A673 (cell line): ENCODE data around the gene CTIF. TPM values are rescaled to one million over a fixed set of nuclear protein-coding genes. Genes with fewer than 3 reads are reported as not detected.

ENCODE experiments used
- BruUV-seq: library from RNA; stranded (reverse); fragments of 400-500 nt; replicated peaks from 2 replicates; lab custom pipeline; 2021; lab: Mats Ljungman, UMichigan
- CTCF ChIA-PET: fragments of 300-600 bp; sonication (Branson Sonifier 250); formaldehyde crosslinking; loops from one replicate; lab custom pipeline; 2022; ENCODE audit warnings: antibody characterized with exemption; lab: Charles Lee
- POLR2A ChIA-PET: fragments of 300-600 bp; sonication (Branson Sonifier 250); formaldehyde crosslinking; loops from one replicate; lab custom pipeline; 2022; ENCODE audit warnings: antibody characterized with exemption; ENCODE audit not compliant: low non-redundant PET; lab: Charles Lee
- DNase-seq: peaks from one replicate; pipeline ENCODE4 v3.0.0-alpha.2; 2015; ENCODE audit warnings: low spot score
- H3K27ac ChIP-seq: fragments of 200-600 bp; sonication (generic); 2 replicates; pipeline ENCODE4 v1.5.1; 2016; ENCODE audit warnings: mixed run types, low read depth, mild to moderate bottlenecking, mixed read lengths, antibody characterized with exemption, low read length; ENCODE audit not compliant: poor library complexity, severe bottlenecking
- H3K27me3 ChIP-seq: fragments of 200-600 bp; sonication (generic); replicated peaks from 2 replicates; pipeline ENCODE4 v1.6.1; 2017; ENCODE audit warnings: mixed run types, low read depth, mild to moderate bottlenecking, mixed read lengths, antibody characterized with exemption, low read length; ENCODE audit not compliant: insufficient read depth, poor library complexity
- H3K36me3 ChIP-seq: fragments of 200-600 bp; sonication (generic); 2 replicates; pipeline ENCODE4 v1.6.1; 2016; ENCODE audit warnings: mixed run types, mild to moderate bottlenecking, mixed read lengths, antibody characterized with exemption, low read length; ENCODE audit not compliant: insufficient read depth, poor library complexity, severe bottlenecking
- H3K4me1 ChIP-seq: fragments of 200-600 bp; sonication (generic); 2 replicates; pipeline ENCODE4 v1.6.1; 2017; ENCODE audit warnings: mixed run types, mild to moderate bottlenecking, mixed read lengths, antibody characterized with exemption, low read length; ENCODE audit not compliant: insufficient read depth, poor library complexity, severe bottlenecking
- H3K4me3 ChIP-seq: fragments of 200-600 bp; sonication (generic); 2 replicates; pipeline ENCODE4 v1.5.1; 2016; ENCODE audit warnings: low read depth, mixed run types, mild to moderate bottlenecking, mixed read lengths, low read length; ENCODE audit not compliant: poor library complexity, severe bottlenecking
- H3K9me3 ChIP-seq: fragments of 200-600 bp; sonication (generic); 2 replicates; pipeline ENCODE4 v1.6.1; 2016; ENCODE audit warnings: mixed run types, low read depth, mild to moderate bottlenecking, mixed read lengths, antibody characterized with exemption, low read length; ENCODE audit not compliant: poor library complexity, severe bottlenecking
- EZH2 ChIP-seq: fragments of 200-600 bp; sonication (generic); IDR thresholded peaks from 2 replicates; pipeline ENCODE4 v1.6.1; 2017; ENCODE audit warnings: borderline replicate concordance, low read depth, mild to moderate bottlenecking, mixed read lengths, antibody characterized with exemption, low read length; ENCODE audit not compliant: poor library complexity, severe bottlenecking
- intact Hi-C: fragments of 100-400 bp; cut with micrococcal nuclease; formaldehyde crosslinking; loops from one replicate; pipeline ENCODE4 v1.10.0; 2022; ENCODE audit not compliant: unreplicated experiment
- total RNA-seq: library from RNA; stranded (reverse); gene quantifications from 2 replicates; pipeline ENCODE4 v1.2.3, GENCODE V29; 2021
- TF ChIP-seq, protein P1 (sequence below): fragments of 300-800, 200-600 bp; sonication (generic); conservative IDR thresholded peaks from 2 replicates; pipeline ENCODE4 v1.5.1; 2017; ENCODE audit warnings: low read depth, mild to moderate bottlenecking, antibody characterized with exemption, low read length, moderate library complexity, mixed read lengths

CTIF gene
- total RNA-seq, 1 experiment from 2014 or later, result 23.5 TPM

GRCh38 chr18:48703418-48703817 lies 164.6 kb downstream of the CTIF start:
- no peak for DNase-seq
- Histone ChIP-seq H3K27ac (no peak overlapping the region), H3K4me3 (no peak overlapping the region), H3K4me1 (no peaks in the 10 kb centered on the region), H3K9me3 (no peaks in the 10 kb centered on the region), H3K27me3 (no peaks in the 10 kb centered on the region), H3K36me3 (no peaks in the 10 kb centered on the region)
- intact Hi-C loops, result no loop called here
- ChIA-PET POLR2A (no interaction called here), CTCF (no interaction called here)
- TF ChIP-seq, protein P1, sequence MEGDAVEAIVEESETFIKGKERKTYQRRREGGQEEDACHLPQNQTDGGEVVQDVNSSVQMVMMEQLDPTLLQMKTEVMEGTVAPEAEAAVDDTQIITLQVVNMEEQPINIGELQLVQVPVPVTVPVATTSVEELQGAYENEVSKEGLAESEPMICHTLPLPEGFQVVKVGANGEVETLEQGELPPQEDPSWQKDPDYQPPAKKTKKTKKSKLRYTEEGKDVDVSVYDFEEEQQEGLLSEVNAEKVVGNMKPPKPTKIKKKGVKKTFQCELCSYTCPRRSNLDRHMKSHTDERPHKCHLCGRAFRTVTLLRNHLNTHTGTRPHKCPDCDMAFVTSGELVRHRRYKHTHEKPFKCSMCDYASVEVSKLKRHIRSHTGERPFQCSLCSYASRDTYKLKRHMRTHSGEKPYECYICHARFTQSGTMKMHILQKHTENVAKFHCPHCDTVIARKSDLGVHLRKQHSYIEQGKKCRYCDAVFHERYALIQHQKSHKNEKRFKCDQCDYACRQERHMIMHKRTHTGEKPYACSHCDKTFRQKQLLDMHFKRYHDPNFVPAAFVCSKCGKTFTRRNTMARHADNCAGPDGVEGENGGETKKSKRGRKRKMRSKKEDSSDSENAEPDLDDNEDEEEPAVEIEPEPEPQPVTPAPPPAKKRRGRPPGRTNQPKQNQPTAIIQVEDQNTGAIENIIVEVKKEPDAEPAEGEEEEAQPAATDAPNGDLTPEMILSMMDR, result no peak
- no peak for TF ChIP-seq EZH2
- BruUV-seq, result no TSS peak

GRCh38 chr18:48705043-48705442 lies 166.2 kb downstream of the CTIF start:
- CTCF ChIA-PET, result no interaction called here

GRCh38 chr18:48705531-48705930 lies 166.7 kb downstream of the CTIF start:
- CTCF ChIA-PET, result no interaction called here
- no peak overlapping the region for H3K27ac ChIP-seq
- H3K36me3 ChIP-seq, result no peaks in the 10 kb centered on the region
- no peak for DNase-seq
- no peaks in the 10 kb centered on the region for H3K4me1 ChIP-seq
- no peaks in the 10 kb centered on the region for H3K27me3 ChIP-seq
- H3K4me3 ChIP-seq, result no peak overlapping the region
- no peaks in the 10 kb centered on the region for H3K9me3 ChIP-seq
- intact Hi-C loops, result no loop called here
- no TSS peak for BruUV-seq
- POLR2A ChIA-PET, result no interaction called here
- TF ChIP-seq EZH2, result no peak
- TF ChIP-seq, protein P1, result no peak

More at GRCh38 chr18:48705043-48705442, 166.2 kb downstream of the CTIF start:
- BruUV-seq, result no TSS peak
- Histone ChIP-seq H3K4me1 (no peaks in the 10 kb centered on the region), H3K9me3 (no peaks in the 10 kb centered on the region), H3K36me3 (no peaks in the 10 kb centered on the region), H3K4me3 (no peak overlapping the region), H3K27ac (no peak overlapping the region), H3K27me3 (no peaks in the 10 kb centered on the region)
- POLR2A ChIA-PET, result no interaction called here
- intact Hi-C loops, result no loop called here
- no peak for DNase-seq
- TF ChIP-seq, protein P1, result no peak
- TF ChIP-seq EZH2, result no peak
